GM18517 (cell line): Measurements from ENCODE around the gene FDX1.
A peak's percentile ranks its signal among the peaks of the same experiment; 100 is the strongest.
"Not testable (repeated sequence)": the region's sequence is repeated elsewhere in the genome, so short reads cannot be mapped to it uniquely, and the experiment has no call there.

Experiments
- ATAC-seq: cut with Tn5 transposase; IDR thresholded peaks from one replicate; pipeline ENCODE4 v1.9.1; 2021; ENCODE audit warnings: mild to moderate bottlenecking, moderate library complexity; ENCODE audit not compliant: unreplicated experiment

FDX1 gene

GRCh38 chr11:110429731-110430266, at the start of gene FDX1:
Gene FDX1 (plus strand): TSS chr11:110429948. CDS start chr11:110430121, 173 bp downstream.
- ATAC-seq = peak; percentile 86

- no peak for ATAC-seq
These were observed 48.7 kb upstream of the FDX1 start for GRCh38 chr11:110380836-110381622.

- ATAC-seq = not testable (repeated sequence)
These were observed 41.5 kb upstream of the FDX1 start for GRCh38 chr11:110388231-110388630.

GRCh38 chr11:110389965-110390364, 39.8 kb upstream of the FDX1 start:
- ATAC-seq = no peak

- no peak for ATAC-seq
These were observed 37.7 kb upstream of the FDX1 start for GRCh38 chr11:110392056-110392455.

DNA sequence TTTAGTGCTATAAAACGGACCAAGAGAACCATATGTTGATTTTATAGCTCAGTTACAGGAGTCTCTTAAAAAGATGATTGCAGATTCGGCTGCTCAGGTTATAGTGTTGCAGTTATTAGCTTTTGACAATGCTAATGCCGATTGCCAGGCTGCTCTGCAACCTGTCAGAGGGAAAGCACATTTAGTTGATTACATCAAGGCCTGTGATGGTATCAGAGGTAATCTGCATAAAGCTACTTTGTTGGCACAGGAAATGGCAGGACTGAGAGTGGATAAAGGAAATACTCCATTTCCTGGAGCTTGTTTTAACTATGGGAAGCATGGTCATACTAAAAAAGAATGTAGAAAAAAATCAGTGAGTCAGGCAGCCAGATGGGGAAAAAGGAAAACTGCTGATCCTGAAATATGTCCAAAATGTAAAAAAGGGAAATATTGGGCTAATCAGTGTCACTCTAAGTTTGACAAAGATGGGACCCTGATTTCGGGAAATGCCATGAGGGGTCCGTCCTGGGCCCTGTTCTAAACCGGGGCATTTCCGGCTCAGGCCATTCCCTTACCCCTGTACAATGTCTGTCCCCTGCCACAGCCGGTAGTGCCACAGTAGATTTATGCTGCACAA, 32.0 kb upstream of the FDX1 start:
- not testable (repeated sequence) for ATAC-seq

GRCh38 chr11:110403585-110403984, 26.2 kb upstream of the FDX1 start:
- not testable (repeated sequence) for ATAC-seq

- ATAC-seq = not testable (repeated sequence)
These were observed 24.1 kb upstream of the FDX1 start for GRCh38 chr11:110405636-110406035.

- ATAC-seq = no peak
These were observed 22.4 kb upstream of the FDX1 start for GRCh38 chr11:110407315-110407714.

- no peak for ATAC-seq
These were observed 20.6 kb upstream of the FDX1 start for GRCh38 chr11:110409174-110409573.

DNA sequence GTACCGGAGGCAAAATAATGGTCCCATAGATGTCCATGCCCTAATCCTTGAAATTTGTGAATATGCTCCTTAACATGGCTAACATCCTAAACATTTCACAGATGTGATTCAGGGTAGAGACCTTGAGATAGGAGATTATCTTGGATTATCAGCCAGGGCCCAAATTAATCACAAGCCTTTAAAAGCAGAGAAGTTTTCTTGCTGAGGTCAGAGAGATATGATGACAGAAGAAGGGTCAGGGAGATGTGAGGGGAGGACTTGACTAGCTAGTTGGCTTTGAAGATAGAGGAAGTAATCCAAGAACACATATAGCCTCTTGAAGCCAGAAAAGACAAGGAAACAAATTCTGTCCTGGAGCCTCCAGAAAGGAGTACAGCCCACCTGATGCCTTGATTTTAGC, 19.1 kb upstream of the FDX1 start:
- ATAC-seq = no peak

- ATAC-seq = no peak
These were observed 14.7 kb upstream of the FDX1 start for GRCh38 chr11:110415081-110415480.

GRCh38 chr11:110421658-110422057, 8.1 kb upstream of the FDX1 start:
- not testable (repeated sequence) for ATAC-seq

DNA sequence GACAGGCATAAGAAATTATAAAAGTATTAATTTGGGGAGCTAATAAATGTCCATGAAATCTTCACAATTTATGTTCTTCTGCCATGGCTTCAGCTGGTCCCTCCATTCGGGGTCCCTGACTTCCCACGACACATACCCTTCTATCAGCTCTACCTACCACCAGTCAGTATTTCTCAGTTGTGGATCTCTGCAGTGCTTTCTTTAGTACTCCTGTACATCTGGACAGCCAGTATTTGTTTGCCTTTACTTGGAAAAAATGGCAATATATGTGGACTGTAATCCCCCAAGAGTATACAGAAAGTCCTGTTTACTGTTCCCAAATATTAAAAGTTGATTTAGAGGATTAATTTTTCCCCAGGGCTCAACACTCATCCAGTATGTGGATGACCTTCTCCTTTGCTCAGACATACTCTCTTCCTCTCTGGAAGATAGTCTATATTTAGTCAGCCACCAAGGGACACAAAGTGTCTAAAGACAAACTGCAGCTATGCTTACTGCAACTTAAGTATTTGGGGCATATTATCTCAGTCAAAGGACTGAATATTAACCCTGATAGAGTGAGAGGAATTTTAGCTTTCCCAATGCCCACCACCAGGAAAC, 7.3 kb upstream of the FDX1 start:
- ATAC-seq = no peak

DNA sequence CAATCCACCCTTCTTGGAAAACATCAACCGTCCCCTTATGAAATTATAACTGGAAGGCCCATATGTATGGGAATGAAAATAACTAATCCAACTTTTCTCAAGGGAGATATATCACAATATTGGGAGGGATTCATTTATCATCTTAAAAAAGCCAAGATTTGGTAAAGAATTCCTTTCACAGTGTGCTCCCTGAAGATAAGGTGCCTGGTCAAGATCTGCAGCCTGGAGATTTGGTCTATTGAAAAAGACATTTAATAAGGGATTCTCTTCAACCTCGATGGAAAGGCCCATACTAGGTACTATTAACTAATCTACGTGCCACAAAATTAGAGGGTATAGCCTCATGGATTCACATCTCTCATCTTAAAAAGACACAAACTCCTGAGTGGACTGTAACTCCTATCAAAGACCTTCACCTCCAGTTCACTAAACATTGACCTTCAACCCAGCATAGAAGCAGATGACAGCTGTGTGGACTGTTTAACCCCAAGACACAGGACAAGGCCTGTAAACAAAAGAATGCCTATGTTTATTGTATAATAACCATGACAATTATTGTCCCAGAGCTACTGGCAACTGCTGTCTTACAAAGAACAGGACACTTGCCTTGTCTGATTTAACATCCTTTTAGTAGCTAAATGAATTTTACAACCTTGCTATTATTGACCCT, 4.8 kb upstream of the FDX1 start:
- no peak for ATAC-seq

DNA sequence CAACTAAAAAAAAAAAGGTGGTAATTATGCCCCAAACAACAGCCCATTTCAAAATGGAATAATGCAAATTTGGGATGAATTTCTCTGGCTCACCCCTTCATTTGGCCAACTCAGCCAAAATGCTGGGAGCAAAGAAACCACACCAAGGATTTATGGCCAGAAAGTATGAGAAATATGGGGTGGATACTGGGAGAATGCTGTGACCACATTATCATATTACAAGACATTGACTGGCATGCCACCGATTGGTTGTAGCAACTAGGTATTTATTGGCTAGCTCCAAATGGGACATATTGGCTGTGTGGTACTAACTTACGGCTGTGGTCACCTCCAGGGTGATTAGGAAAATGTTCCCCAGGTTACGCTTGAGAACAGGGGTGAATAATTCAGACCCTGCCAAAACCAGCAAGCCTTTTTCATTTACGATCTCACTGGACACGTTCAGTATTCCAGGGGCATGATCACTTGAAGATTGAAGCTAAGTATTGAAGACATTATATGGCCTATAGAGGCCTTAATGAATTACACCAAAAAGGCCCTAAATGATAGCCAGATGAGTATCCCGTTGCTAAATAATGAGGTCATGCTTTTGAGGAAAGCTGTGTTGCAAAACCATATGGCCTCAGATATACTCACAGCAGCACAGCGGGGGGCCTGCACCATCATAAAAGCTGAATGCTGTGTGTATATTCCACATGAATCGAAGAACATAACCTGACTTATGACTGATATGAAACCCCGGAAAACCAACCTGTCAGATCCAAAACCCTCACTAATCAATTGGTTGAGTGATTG, 3.8 kb upstream of the FDX1 start:
- no peak for ATAC-seq

GRCh38 chr11:110428040-110428439, 1.7 kb upstream of the FDX1 start:
- ATAC-seq = no peak

DNA sequence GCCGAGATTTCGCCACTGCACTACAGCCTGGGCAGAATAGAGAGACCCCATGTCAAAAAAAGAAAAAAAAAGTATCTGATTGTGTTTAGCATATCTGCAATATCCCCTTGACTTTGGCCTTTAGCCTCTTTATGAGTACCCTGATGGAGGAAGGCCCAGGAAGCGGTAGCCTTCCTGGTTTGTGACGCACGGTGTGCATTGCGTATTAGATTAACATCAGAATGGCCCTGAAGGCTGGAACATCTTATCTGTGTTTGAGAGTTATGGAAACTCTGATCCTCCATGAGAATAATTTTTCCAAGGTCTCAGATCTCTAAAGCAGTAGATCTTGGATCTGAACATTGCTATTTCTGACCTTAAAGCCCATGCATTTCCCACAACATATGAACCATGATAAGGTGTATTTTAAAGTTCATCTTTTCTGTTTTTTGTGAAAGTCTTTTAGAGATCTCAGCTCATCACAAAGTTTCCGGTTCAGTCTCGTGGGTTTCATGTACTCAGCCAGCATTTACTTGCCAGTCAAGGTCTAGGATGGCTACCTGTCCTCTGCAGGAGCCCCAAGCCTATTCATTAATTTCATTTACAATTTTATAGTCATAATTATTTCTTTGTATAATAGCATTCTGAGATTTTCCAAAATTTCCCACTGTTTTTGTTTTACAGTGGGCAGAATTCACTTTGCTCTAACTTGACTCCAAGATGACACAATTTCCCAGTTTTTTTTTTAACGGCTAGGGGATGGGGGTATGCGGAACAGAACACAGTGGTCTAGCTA, 605 bp upstream of the FDX1 start:
- ATAC-seq = no peak

DNA sequence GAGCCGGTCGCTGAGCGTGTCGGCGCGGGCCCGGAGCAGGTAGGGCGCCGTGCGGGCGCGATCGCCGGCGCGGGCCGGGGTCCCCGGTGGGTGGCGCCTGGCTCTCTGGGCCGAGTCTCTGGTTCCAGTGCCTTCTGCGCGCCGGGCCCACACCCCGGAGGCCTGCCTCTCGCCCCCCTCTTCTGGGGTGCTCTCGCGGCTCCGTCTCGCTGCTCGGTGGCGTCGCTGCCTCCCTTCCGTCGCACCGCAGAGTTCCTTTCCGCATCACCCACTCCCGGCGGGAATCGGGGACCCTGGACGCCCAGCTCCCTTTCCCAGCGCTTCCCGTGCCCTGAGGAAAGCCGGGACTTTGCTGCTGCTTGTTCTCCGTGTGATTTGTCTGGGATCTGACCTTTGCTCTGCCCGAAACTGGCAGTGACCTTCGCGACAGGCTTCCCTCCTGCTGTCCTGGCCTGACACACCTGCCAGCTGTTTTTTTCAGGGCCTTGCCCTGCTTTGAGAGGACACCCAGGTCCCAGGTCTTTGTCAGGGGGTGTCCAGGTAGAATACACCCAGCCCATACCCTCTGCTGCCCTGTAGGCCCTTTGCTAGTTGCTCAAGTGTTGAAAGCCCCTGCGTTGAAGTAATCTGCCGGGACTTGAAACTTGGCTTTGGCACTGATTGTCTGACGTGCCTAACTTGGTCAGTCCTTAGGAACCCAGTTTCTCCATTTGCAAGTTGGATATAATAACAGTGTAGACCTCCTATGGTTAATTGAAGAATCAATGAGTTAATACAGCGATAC, 711 bp downstream of the FDX1 start:
- ATAC-seq = peak; percentile 34
